ENCODE data around the gene ABHD11.
"Not testable (repeated sequence)": the region's sequence is repeated elsewhere in the genome, so short reads cannot be mapped to it uniquely, and the experiment has no call there.

The ABHD11 gene

GRCh38 chr7:73742753-73743641 is 4.4 kb upstream of the ABHD11 start:
- in situ Hi-C loops (cut with MboI; ENCODE audit: low sequenced_read_pairs), result no loop called here

- in situ Hi-C loops (cut with MboI; ENCODE audit: low sequenced_read_pairs), result no loop called here
Measured at GRCh38 chr7:73742338-73742752, 3.7 kb upstream of the ABHD11 start.

GRCh38 chr7:73741600-73741999 is 3.0 kb upstream of the ABHD11 start:
- in situ Hi-C loops (cut with MboI; ENCODE audit: low sequenced_read_pairs), result no loop called here

- in situ Hi-C loops (cut with MboI; ENCODE audit: low sequenced_read_pairs), result no loop called here
Measured at GRCh38 chr7:73740771-73741170, 2.2 kb upstream of the ABHD11 start.

GRCh38 chr7:73740212-73740611 is 1.6 kb upstream of the ABHD11 start:
- in situ Hi-C loops (cut with MboI; ENCODE audit: low sequenced_read_pairs), result no loop called here

GRCh38 chr7:73739387-73739767 is 775 bp upstream of the ABHD11 start:
- in situ Hi-C loops (cut with MboI; ENCODE audit: low sequenced_read_pairs), result no loop called here

- in situ Hi-C loops (cut with MboI; ENCODE audit: low sequenced_read_pairs), result no loop called here
Measured at GRCh38 chr7:73738220-73738611, 386 bp downstream of the ABHD11 start.

- in situ Hi-C loops (cut with MboI; ENCODE audit: low sequenced_read_pairs), result no loop called here
Measured at GRCh38 chr7:73737491-73738219, 947 bp downstream of the ABHD11 start.

GRCh38 chr7:73736885-73737284 is 1.7 kb downstream of the ABHD11 start:
- in situ Hi-C loops (cut with MboI; ENCODE audit: low sequenced_read_pairs), result no loop called here

GRCh38 chr7:73735528-73735905 is 3.1 kb downstream of the ABHD11 start:
- in situ Hi-C loops (cut with MboI; ENCODE audit: low sequenced_read_pairs), result no loop called here

- in situ Hi-C loops (cut with MboI; ENCODE audit: low sequenced_read_pairs), result no loop called here
Measured at GRCh38 chr7:73734619-73735527, 3.7 kb downstream of the ABHD11 start.

GRCh38 chr7:73732397-73732796 is 6.2 kb downstream of the ABHD11 start:
- in situ Hi-C loops (cut with MboI; ENCODE audit: low sequenced_read_pairs), result no loop called here

- in situ Hi-C loops (cut with MboI; ENCODE audit: low sequenced_read_pairs), result no loop called here
Measured at GRCh38 chr7:73730485-73730884, 8.1 kb downstream of the ABHD11 start.

GRCh38 chr7:73728551-73728950 is 10.1 kb downstream of the ABHD11 start:
- in situ Hi-C loops (cut with MboI; ENCODE audit: low sequenced_read_pairs), result no loop called here

- in situ Hi-C loops (cut with MboI; ENCODE audit: low sequenced_read_pairs), result no loop called here
Measured at GRCh38 chr7:73727952-73728351, 10.7 kb downstream of the ABHD11 start.

- in situ Hi-C loops (cut with MboI; ENCODE audit: low sequenced_read_pairs), result no loop called here
Measured at GRCh38 chr7:73726083-73726466, 12.5 kb downstream of the ABHD11 start.

GRCh38 chr7:73723813-73724212 is 14.8 kb downstream of the ABHD11 start:
- in situ Hi-C loops (cut with MboI; ENCODE audit: low sequenced_read_pairs), result no loop called here

- in situ Hi-C loops (cut with MboI; ENCODE audit: low sequenced_read_pairs), result no loop called here
Measured at GRCh38 chr7:73722785-73723184, 15.8 kb downstream of the ABHD11 start.

GRCh38 chr7:73722182-73722581 is 16.4 kb downstream of the ABHD11 start:
- in situ Hi-C loops (cut with MboI; ENCODE audit: low sequenced_read_pairs), result not testable (repeated sequence)

GRCh38 chr7:73721377-73721817 is 17.2 kb downstream of the ABHD11 start:
- in situ Hi-C loops (cut with MboI; ENCODE audit: low sequenced_read_pairs), result no loop called here

GRCh38 chr7:73720443-73720842 is 18.2 kb downstream of the ABHD11 start:
- in situ Hi-C loops (cut with MboI; ENCODE audit: low sequenced_read_pairs), result not testable (repeated sequence)
